ENCODE data around the gene MVB12B. TPM values are rescaled to one million over a fixed set of nuclear protein-coding genes. Genes with fewer than 3 reads are reported as not detected.

MVB12B gene
- total and polyA plus RNA-seq, 2 of the 13 experiments (the other 11 are each of a cell fraction or from before 2014, with no cell fraction given): 12.1 to 30.1 TPM

GRCh38 chr9:126491568-126491879, 164.9 kb downstream of the MVB12B start:
- no peak for TF ChIP-seq PATZ1 (CRISPR knock-in tag; IDR thresholded peaks at IDR 0.05)
- intact Hi-C loops (cut with micrococcal nuclease; ENCODE audit: unreplicated experiment): no loop called here
- ATAC-seq (no peak), DNase-seq (ENCODE audit: low spot score) (no peak), FAIRE-seq (no peak)
- Histone ChIP-seq H3K4me1 (ENCODE audit: insufficient read depth, low read length) (peaks cover 10% of the 10 kb centered on the region; the same call in 1 of the 2 replicates), H3K4me2 (ENCODE audit: low read depth, low read length) (no peak overlapping the region), H4K20me1 (ENCODE audit: insufficient read depth, low read length) (no peaks in the 10 kb centered on the region), H3K27ac (ENCODE audit: extremely low read length, insufficient read depth, low read length) (no peak overlapping the region), H3K36me3 (replicated peaks in 1 of 2; ENCODE audit: control insufficient read depth in 1 of 2, insufficient read depth in 2 of 2, low read length in 2 of 2) (peaks cover 2 to 17% of the 10 kb centered on the region in 2 experiments; a peak in 4 of 5 replicates), H3K79me2 (ENCODE audit: insufficient read depth, low read length) (no peaks in the 10 kb centered on the region), H2AFZ (ENCODE audit: low read length) (no peak overlapping the region), H3K4me3 (replicated peaks in 1 of 3; ENCODE audit: insufficient read depth in 1 of 3, low read depth in 2 of 3, low read length in 3 of 3) (no peak overlapping the region), H3K9ac (ENCODE audit: insufficient read depth, low read depth, low read length) (no peak overlapping the region), H3K27me3 (ENCODE audit: control insufficient read depth in 1 of 2, insufficient read depth in 2 of 2, low read length in 2 of 2) (no peaks in the 10 kb centered on the region), H3K9me3 (ENCODE audit: low read length) (no peaks in the 10 kb centered on the region)
- ChIA-PET POLR2A (no interaction called here), CTCF (ENCODE audit: low intra/inter-chr PET ratio, low total read pairs) (interaction anchor here (1.2 kb wide), 1 partner anchor 174 kb away, joined by 4 read pairs; no protein-coding TSS in a partner anchor)
- in situ Hi-C loops (cut with HindIII; ENCODE audit: extremely low pct_ligation_motif_present, low pct_unique_long_range_greater_than_20kb): loop anchor here (5.0 kb wide), 1 partner anchor 189 kb away; no protein-coding TSS in a partner anchor
- BruUV-seq (replicated peaks): no TSS peak
- WGBS (ENCODE audit: low lambda C conversion rate): 66% methylated on average over 3 of the region's 3 CpGs

GRCh38 chr9:126491949-126492348, 165.3 kb downstream of the MVB12B start:
- intact Hi-C loops (cut with micrococcal nuclease; ENCODE audit: unreplicated experiment): no loop called here
- Histone ChIP-seq H3K4me2 (ENCODE audit: low read depth, low read length) (no peak overlapping the region), H2AFZ (ENCODE audit: low read length) (no peak overlapping the region), H3K27ac (ENCODE audit: extremely low read length, insufficient read depth, low read length) (no peak overlapping the region), H3K79me2 (ENCODE audit: insufficient read depth, low read length) (no peaks in the 10 kb centered on the region), H3K9ac (ENCODE audit: insufficient read depth, low read depth, low read length) (no peak overlapping the region), H3K36me3 (replicated peaks in 1 of 2; ENCODE audit: control insufficient read depth in 1 of 2, insufficient read depth in 2 of 2, low read length in 2 of 2) (peaks cover 1 to 15% of the 10 kb centered on the region in 2 experiments; a peak in 4 of 5 replicates), H3K9me3 (ENCODE audit: low read length) (no peaks in the 10 kb centered on the region), H3K4me3 (replicated peaks in 1 of 3; ENCODE audit: insufficient read depth in 1 of 3, low read depth in 2 of 3, low read length in 3 of 3) (no peak overlapping the region), H4K20me1 (ENCODE audit: insufficient read depth, low read length) (no peaks in the 10 kb centered on the region), H3K27me3 (ENCODE audit: control insufficient read depth in 1 of 2, insufficient read depth in 2 of 2, low read length in 2 of 2) (no peaks in the 10 kb centered on the region), H3K4me1 (ENCODE audit: insufficient read depth, low read length) (peaks cover 10% of the 10 kb centered on the region; the same call in 1 of the 2 replicates)
- WGBS (ENCODE audit: low lambda C conversion rate): 86% methylated on average over 10 of the region's 10 CpGs
- no TSS peak for BruUV-seq (replicated peaks)
- TF ChIP-seq ZNF513 (CRISPR knock-in tag; conservative IDR thresholded peaks at IDR 0.05) (no peak), ZNF44 (CRISPR knock-in tag; IDR thresholded peaks at IDR 0.05) (no peak)
- FAIRE-seq (no peak), ATAC-seq (no peak), DNase-seq (ENCODE audit: low spot score) (no peak)
- POLR2A ChIA-PET: no interaction called here
- CTCF ChIA-PET (ENCODE audit: low intra/inter-chr PET ratio, low total read pairs): interaction anchor here (1.2 kb wide), 1 partner anchor 175 kb away, joined by 4 read pairs; no protein-coding TSS in a partner anchor
- in situ Hi-C loops (cut with HindIII; ENCODE audit: extremely low pct_ligation_motif_present, low pct_unique_long_range_greater_than_20kb): loop anchor here (5.0 kb wide), 1 partner anchor 190 kb away; no protein-coding TSS in a partner anchor
